ENCODE measurements around the gene OPRL1.

GRCh38 chr20:64031822-64032314, 48.0 kb upstream of the OPRL1 start:
- TF ChIP-seq CTCF (IDR thresholded peaks at IDR 0.05) (no peak), POLR2A (IDR thresholded peaks at IDR 0.05) (no peak)

All from breast epithelium (tissue), 3 donors.